Superior temporal gyrus (tissue), 1 donor: ENCODE results near the gene CEP97.

Experiments
- DNase-seq: peaks from one replicate; pipeline ENCODE4 v3.0.0-alpha.2; 2016; ENCODE audit errors: extremely low spot score

The CEP97 gene

DNA sequence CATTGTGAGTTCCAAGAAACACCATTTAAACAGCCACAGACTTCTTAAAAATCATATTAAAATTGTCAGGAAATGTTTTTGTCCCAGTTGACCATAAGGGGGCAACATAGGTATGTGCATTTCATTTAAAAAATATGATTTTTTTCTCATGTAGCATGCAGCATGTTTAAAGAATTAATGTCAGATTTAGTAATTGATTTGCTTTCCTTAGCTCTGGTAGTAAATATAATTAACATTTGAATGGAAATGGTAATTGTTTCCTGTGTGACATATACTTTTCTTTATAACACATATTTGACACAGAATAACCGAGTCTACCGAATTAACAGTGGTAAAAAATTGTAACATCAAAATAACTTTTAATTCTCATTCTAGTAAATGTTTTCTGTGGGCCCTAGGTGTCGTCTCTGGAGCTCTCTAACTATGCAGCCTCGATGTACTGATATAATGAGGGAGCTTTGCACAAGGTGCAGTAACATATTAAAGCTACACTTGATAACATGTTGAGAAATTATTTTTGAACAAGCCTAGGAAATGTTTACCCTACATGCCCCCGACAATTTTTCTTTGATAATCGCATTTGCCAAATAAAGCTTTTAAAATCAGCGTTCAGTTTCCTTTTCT, 89.5 kb downstream of the CEP97 start:
- DNase-seq = no peak

DNA sequence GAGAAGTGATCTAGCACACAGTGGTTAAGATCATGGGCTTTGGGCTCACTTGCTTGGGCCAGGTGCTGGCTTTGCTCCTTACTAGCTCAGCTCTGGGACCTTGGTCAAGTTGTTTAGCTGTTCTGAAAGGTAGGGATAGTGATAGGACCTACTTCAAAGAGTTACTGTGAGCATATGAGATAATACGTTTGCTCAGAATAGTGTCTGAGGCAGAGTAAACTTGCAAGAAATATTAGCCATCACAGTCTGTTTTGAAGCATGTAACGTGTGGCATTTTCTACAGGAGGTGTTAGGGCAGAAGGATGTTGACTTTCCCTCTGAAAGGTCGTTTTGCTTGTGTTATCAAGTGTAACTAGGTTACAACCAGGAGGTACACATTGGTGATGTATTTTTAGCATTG, 90.4 kb downstream of the CEP97 start:
- no peak for DNase-seq

GRCh38 chr3:101816215-101817149, 92.1 kb downstream of the CEP97 start:
- no peak for DNase-seq

GRCh38 chr3:101817992-101818391, 93.6 kb downstream of the CEP97 start:
- no peak for DNase-seq

- DNase-seq = no peak
Measured at GRCh38 chr3:101819649-101820206, 95.3 kb downstream of the CEP97 start.
